Measurements from ENCODE around the gene STARD7. TPM values are rescaled to one million over a fixed set of nuclear protein-coding genes. Genes with fewer than 3 reads are reported as not detected.

Gene STARD7
- total and polyA plus RNA-seq, 2 of the 13 experiments (the other 11 are each of a cell fraction or from before 2014, with no cell fraction given): 88.2 to 300 TPM

GRCh38 chr2:96208143-96209010, at the start of gene STARD7 (continued):
- TF ChIP-seq TFE3 (CRISPR knock-in tag; IDR thresholded peaks at IDR 0.05) (no peak), ZNF549 (CRISPR knock-in tag; IDR thresholded peaks at IDR 0.05) (no peak), ZNF883 (CRISPR knock-in tag; IDR thresholded peaks at IDR 0.05; ENCODE audit: not compliant biosample characterization) (peak; percentile 98), ZNF510 (CRISPR knock-in tag; IDR thresholded peaks at IDR 0.05; ENCODE audit: low read depth) (peak; percentile 90), CENPT (CRISPR knock-in tag; IDR thresholded peaks at IDR 0.05; ENCODE audit: low read depth) (no peak; the same call in 1 of the 2 replicates), PITX1 (CRISPR knock-in tag; IDR thresholded peaks at IDR 0.05) (peak; percentile 64; the same call in 1 of the 2 replicates), ZNF615 (CRISPR knock-in tag; IDR thresholded peaks at IDR 0.05; ENCODE audit: borderline replicate concordance) (no peak), THAP11 (CRISPR knock-in tag; IDR thresholded peaks at IDR 0.05) (peak; percentile 89), BORCS8-MEF2B (CRISPR knock-in tag; IDR thresholded peaks at IDR 0.05) (peak; percentile 87), FIP1L1 (IDR thresholded peaks at IDR 0.05; ENCODE audit: borderline replicate concordance, insufficient read depth, low read depth, low read length) (peak; percentile 96; the same call in 1 of the 2 replicates), SRSF9 (IDR thresholded peaks at IDR 0.05; ENCODE audit: borderline replicate concordance, insufficient read depth, low read depth, low read length, poor library complexity, severe bottlenecking) (no peak), FUBP1 (CRISPR knock-in tag; IDR thresholded peaks at IDR 0.05; ENCODE audit: borderline replicate concordance) (no peak), HDAC6 (IDR thresholded peaks at IDR 0.05; ENCODE audit: low read depth, low read length) (0 out of 2 replicates have a peak, but pooled peaks have one; percentile 12), DNMT1 (CRISPR knock-in tag; IDR thresholded peaks at IDR 0.05) (no peak; the same call in 1 of the 2 replicates), ZNF18 (CRISPR knock-in tag; IDR thresholded peaks at IDR 0.05; ENCODE audit: insufficient replicate concordance) (peak; percentile 62), BHLHE40 (IDR thresholded peaks at IDR 0.05; ENCODE audit: low read length) (peak; percentile 91), TRAFD1 (CRISPR knock-in tag; IDR thresholded peaks at IDR 0.05; ENCODE audit: borderline replicate concordance) (no peak; the same call in 1 of the 2 replicates), ZNF414 (CRISPR knock-in tag; IDR thresholded peaks at IDR 0.05) (0 out of 2 replicates have a peak, but pooled peaks have one; percentile 77)
